A204.1 (cell line): ENCODE data around the gene MRPS14.

Source experiments
- FAIRE-seq: peaks from 2 replicates; lab custom pipeline; 2012; peaks lifted over from hg19 to GRCh38; lab: Jason Lieb, UNC

Gene MRPS14

GRCh38 chr1:174982971-174983689, 40.1 kb downstream of the MRPS14 start:
- FAIRE-seq: no peak

GRCh38 chr1:174976436-174977108, 46.7 kb downstream of the MRPS14 start:
- FAIRE-seq: no peak

GRCh38 chr1:174975764-174976163, 47.5 kb downstream of the MRPS14 start:
- no peak for FAIRE-seq

- FAIRE-seq: no peak
These were observed 48.5 kb downstream of the MRPS14 start for GRCh38 chr1:174974711-174975119.

GRCh38 chr1:174971902-174972301, 51.3 kb downstream of the MRPS14 start:
- FAIRE-seq: no peak

GRCh38 chr1:174971466-174971865, 51.8 kb downstream of the MRPS14 start:
- no peak for FAIRE-seq

- no peak for FAIRE-seq
These were observed 53.2 kb downstream of the MRPS14 start for GRCh38 chr1:174969977-174970376.

GRCh38 chr1:174968750-174969244, 54.4 kb downstream of the MRPS14 start:
- no peak for FAIRE-seq

GRCh38 chr1:174967845-174968705, 55.1 kb downstream of the MRPS14 start:
- FAIRE-seq: no peak

- no peak for FAIRE-seq
These were observed 57.1 kb downstream of the MRPS14 start for GRCh38 chr1:174966008-174966572.

GRCh38 chr1:174965362-174966007, 57.7 kb downstream of the MRPS14 start:
- no peak for FAIRE-seq

GRCh38 chr1:174964972-174965361, 58.3 kb downstream of the MRPS14 start:
- no peak for FAIRE-seq

- FAIRE-seq: no peak
These were observed 58.8 kb downstream of the MRPS14 start for GRCh38 chr1:174964261-174964971.

GRCh38 chr1:174963529-174964125, 59.6 kb downstream of the MRPS14 start:
- FAIRE-seq: no peak
